ENCODE measurements around the gene PLA2G4E.

- no peak for TF ChIP-seq ATF7 (IDR thresholded peaks at IDR 0.05)
- 0 out of 2 replicates have a peak, but pooled peaks have one; percentile 54 for TF ChIP-seq ATF7 (CRISPR knock-in tag; IDR thresholded peaks at IDR 0.05)
- peak; percentile 70; the same call in 1 of the 2 replicates for TF ChIP-seq KAT7 (CRISPR knock-in tag; IDR thresholded peaks at IDR 0.05; ENCODE audit: borderline replicate concordance)
- no peak for TF ChIP-seq HCFC1 (IDR thresholded peaks at IDR 0.05; ENCODE audit: low read depth, low read length)
- TF ChIP-seq ZNF24 (IDR thresholded peaks at IDR 0.05): no peak
- TF ChIP-seq PCBP2 (optimal IDR thresholded peaks at IDR 0.05; ENCODE audit: low read depth, low read length, poor library complexity, severe bottlenecking): no peak
- no peak for TF ChIP-seq ZBTB10 (CRISPR knock-in tag; IDR thresholded peaks at IDR 0.05; ENCODE audit: borderline replicate concordance)
- peak; percentile 66 for TF ChIP-seq CTCF (CRISPR knock-in tag; IDR thresholded peaks at IDR 0.05)
- no peak for TF ChIP-seq ZNF460 (CRISPR knock-in tag; IDR thresholded peaks at IDR 0.05; ENCODE audit: borderline replicate concordance)
- no peak for TF ChIP-seq ZZZ3 (CRISPR knock-in tag; IDR thresholded peaks at IDR 0.05; ENCODE audit: borderline replicate concordance)
- no peak for TF ChIP-seq EHMT2 (IDR thresholded peaks at IDR 0.05; ENCODE audit: borderline replicate concordance, low read depth, low read length)
Measured at GRCh38 chr15:41972253-41973242, 48.3 kb downstream of the PLA2G4E start, which contains the start of gene EHD4.

Data from HepG2 (cell line).